ENCODE data around the gene OR11A1.
A peak's percentile ranks its signal among the peaks of the same experiment; 100 is the strongest.

OR11A1 gene

GRCh38 chr6:29395331-29395730, 61.5 kb downstream of the OR11A1 start, which contains the start of gene OR12D2:
TSS of gene OR12D2 (plus strand) at chr6:29395631. CDS start at chr6:29396700, 1,069 bp downstream.
- no peak for DNase-seq (ENCODE audit: low read depth)
- no peaks in the 10 kb centered on the region for H3K27me3 ChIP-seq (replicated peaks; ENCODE audit: control insufficient read depth, insufficient read depth, low read length)
- H3K9ac ChIP-seq (ENCODE audit: low read length), result no peak within 1 kb of the TSS
- no peaks in the 10 kb centered on the region for H3K4me1 ChIP-seq (ENCODE audit: control insufficient read depth, insufficient read depth, low read length)
- H3K4me3 ChIP-seq (ENCODE audit: low read length), result no peak within 1 kb of the TSS
- H3K36me3 ChIP-seq (ENCODE audit: control insufficient read depth, insufficient read depth, low read length, severe bottlenecking), result no peaks in the 10 kb centered on the region
- H3K9me3 ChIP-seq (ENCODE audit: control insufficient read depth, low read length), result no peaks in the 10 kb centered on the region

- Histone ChIP-seq H3K4me3 (ENCODE audit: low read length) (no peak overlapping the region), H3K9me3 (ENCODE audit: control insufficient read depth, low read length) (no peaks in the 10 kb centered on the region), H3K27me3 (replicated peaks; ENCODE audit: control insufficient read depth, insufficient read depth, low read length) (no peaks in the 10 kb centered on the region), H3K36me3 (ENCODE audit: control insufficient read depth, insufficient read depth, low read length, severe bottlenecking) (no peaks in the 10 kb centered on the region), H3K9ac (ENCODE audit: low read length) (no peak overlapping the region), H3K4me1 (ENCODE audit: control insufficient read depth, insufficient read depth, low read length) (no peaks in the 10 kb centered on the region)
- DNase-seq (ENCODE audit: low read depth), result no peak
Observed at GRCh38 chr6:29388533-29388932, 68.3 kb downstream of the OR11A1 start.

- Histone ChIP-seq H3K4me3 (ENCODE audit: low read length) (no peak overlapping the region), H3K9ac (ENCODE audit: low read length) (no peak overlapping the region), H3K9me3 (ENCODE audit: control insufficient read depth, low read length) (peaks cover 6% of the 10 kb centered on the region), H3K4me1 (ENCODE audit: control insufficient read depth, insufficient read depth, low read length) (no peaks in the 10 kb centered on the region), H3K36me3 (ENCODE audit: control insufficient read depth, insufficient read depth, low read length, severe bottlenecking) (no peaks in the 10 kb centered on the region), H3K27me3 (replicated peaks; ENCODE audit: control insufficient read depth, insufficient read depth, low read length) (peaks cover 3% of the 10 kb centered on the region)
- peak; percentile 39 for DNase-seq (ENCODE audit: low read depth)
Observed at GRCh38 chr6:29376003-29376402, 80.9 kb downstream of the OR11A1 start.

Data from adipocyte (in vitro differentiated cells).